ENCODE results near the gene UGT1A6.

UGT1A6 gene

DNA sequence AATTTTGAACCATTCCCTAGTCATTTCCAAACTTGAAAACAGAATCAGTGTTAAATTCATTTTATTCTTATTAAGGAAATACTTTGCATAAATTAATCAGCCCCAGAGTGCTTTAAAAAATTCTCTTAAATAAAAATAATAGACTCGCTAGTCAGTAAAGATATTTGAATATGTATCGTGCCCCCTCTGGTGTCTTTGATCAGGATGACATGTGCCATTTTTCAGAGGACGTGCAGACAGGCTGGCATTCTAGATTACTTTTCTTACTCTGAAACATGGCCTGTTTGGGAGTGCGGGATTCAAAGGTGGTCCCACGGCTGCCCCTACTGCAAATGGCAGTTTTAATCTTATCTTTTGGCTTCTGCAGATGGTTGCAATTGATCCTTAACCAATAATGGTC is 79.9 kb downstream of the UGT1A6 start:
- no peaks in the 10 kb centered on the region for H3K4me1 ChIP-seq (ENCODE audit: insufficient read depth, low read length)
- no peak overlapping the region for H3K9ac ChIP-seq (ENCODE audit: low read depth, low read length)
- H3K4me3 ChIP-seq (ENCODE audit: low read length): no peak overlapping the region
- 90% methylated on average over 5 of the region's 5 CpGs for WGBS
- H3K27me3 ChIP-seq (ENCODE audit: insufficient read depth, low read length): no peaks in the 10 kb centered on the region
- H3K36me3 ChIP-seq (ENCODE audit: insufficient read depth, low read length): no peaks in the 10 kb centered on the region
- H3K9me3 ChIP-seq (ENCODE audit: insufficient read depth, low read depth, low read length): no peaks in the 10 kb centered on the region
- H3K27ac ChIP-seq (ENCODE audit: low read depth, low read length): no peak overlapping the region

DNA sequence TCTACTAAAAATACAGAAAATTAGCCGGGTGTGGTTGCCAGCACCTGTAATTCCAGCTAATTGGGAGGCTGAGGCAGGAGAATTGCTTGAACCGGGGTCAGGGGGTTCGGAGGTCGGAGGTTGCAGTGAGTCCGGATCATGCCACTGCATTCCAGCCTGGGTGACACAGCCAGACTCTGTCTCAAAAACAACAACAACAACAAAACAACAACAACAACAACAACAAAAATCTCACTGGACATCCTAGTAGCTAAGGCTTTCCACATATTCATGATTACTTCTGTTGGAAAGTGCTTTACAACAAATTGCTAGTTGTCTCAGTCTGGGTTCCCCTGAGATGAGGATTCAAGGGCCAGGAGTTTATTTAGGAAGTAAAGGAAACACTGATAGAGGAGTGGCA is 81.2 kb downstream of the UGT1A6 start:
- no peak overlapping the region for H3K9ac ChIP-seq (ENCODE audit: low read depth, low read length)
- WGBS: 96% methylated on average over 5 of the region's 5 CpGs
- no peaks in the 10 kb centered on the region for H3K4me1 ChIP-seq (ENCODE audit: insufficient read depth, low read length)
- no peak overlapping the region for H3K27ac ChIP-seq (ENCODE audit: low read depth, low read length)
- no peak overlapping the region for H3K4me3 ChIP-seq (ENCODE audit: low read length)
- no peaks in the 10 kb centered on the region for H3K27me3 ChIP-seq (ENCODE audit: insufficient read depth, low read length)
- H3K9me3 ChIP-seq (ENCODE audit: insufficient read depth, low read depth, low read length): no peaks in the 10 kb centered on the region
- no peaks in the 10 kb centered on the region for H3K36me3 ChIP-seq (ENCODE audit: insufficient read depth, low read length)

DNA sequence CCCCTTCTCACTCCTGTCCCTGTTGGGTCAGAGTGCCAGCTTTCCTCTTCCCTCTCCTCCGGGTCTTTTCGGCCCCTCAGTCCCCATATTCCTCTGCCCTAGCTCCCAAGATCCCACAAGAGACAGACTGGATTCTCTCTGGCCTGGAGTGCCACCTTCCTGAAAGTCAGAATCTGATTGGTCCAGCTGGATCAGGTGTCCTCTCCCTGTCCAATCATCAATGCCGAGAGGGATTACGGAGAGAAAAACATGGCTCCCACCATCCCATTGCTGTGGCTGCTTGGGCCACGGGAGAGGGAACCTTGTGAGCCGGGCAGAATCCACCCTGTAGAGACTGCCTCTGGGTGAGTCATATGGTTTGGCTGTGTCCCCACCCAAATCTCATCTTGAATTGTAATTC is 82.7 kb downstream of the UGT1A6 start:
- Histone ChIP-seq H3K4me1 (ENCODE audit: insufficient read depth, low read length) (no peaks in the 10 kb centered on the region), H3K27me3 (ENCODE audit: insufficient read depth, low read length) (no peaks in the 10 kb centered on the region), H3K27ac (ENCODE audit: low read depth, low read length) (no peak overlapping the region), H3K36me3 (ENCODE audit: insufficient read depth, low read length) (no peaks in the 10 kb centered on the region), H3K9ac (ENCODE audit: low read depth, low read length) (no peak overlapping the region), H3K9me3 (ENCODE audit: insufficient read depth, low read depth, low read length) (no peaks in the 10 kb centered on the region), H3K4me3 (ENCODE audit: low read length) (no peak overlapping the region)
- WGBS: 95% methylated on average over 6 of the region's 6 CpGs

DNA sequence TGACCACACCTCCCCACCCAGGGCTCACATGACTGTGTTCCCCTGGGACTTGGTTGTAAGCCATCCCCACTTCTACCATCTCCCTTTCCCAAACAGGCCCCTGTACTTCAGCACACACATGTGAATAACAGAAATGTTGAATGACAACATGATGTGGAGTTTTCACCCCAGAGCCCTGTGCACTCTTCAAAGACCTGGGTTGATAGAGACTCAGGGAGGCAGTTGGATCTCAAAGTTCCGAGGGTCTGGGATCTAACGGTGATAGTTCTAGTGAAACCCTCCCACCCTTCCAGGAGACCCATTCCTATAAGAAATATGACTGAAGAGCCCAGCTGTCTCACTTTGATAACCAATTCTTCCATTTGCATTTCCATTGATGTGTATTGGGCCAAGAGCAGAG is 85.3 kb downstream of the UGT1A6 start, which contains the start of gene MROH2A:
MROH2A (plus strand) TSS at position 301 of the 400 bp plus-strand sequence. CDS start 1,029 bp downstream, outside the sequence.
- 91% methylated on average over 2 of the region's 2 CpGs for WGBS
- no peaks in the 10 kb centered on the region for H3K27me3 ChIP-seq (ENCODE audit: insufficient read depth, low read length)
- H3K4me1 ChIP-seq (ENCODE audit: insufficient read depth, low read length): no peaks in the 10 kb centered on the region
- no peaks in the 10 kb centered on the region for H3K36me3 ChIP-seq (ENCODE audit: insufficient read depth, low read length)
- no peak within 1 kb of the TSS for H3K4me3 ChIP-seq (ENCODE audit: low read length)
- no peak within 1 kb of the TSS for H3K27ac ChIP-seq (ENCODE audit: low read depth, low read length)
- H3K9ac ChIP-seq (ENCODE audit: low read depth, low read length): no peak within 1 kb of the TSS
- H3K9me3 ChIP-seq (ENCODE audit: insufficient read depth, low read depth, low read length): no peaks in the 10 kb centered on the region

DNA sequence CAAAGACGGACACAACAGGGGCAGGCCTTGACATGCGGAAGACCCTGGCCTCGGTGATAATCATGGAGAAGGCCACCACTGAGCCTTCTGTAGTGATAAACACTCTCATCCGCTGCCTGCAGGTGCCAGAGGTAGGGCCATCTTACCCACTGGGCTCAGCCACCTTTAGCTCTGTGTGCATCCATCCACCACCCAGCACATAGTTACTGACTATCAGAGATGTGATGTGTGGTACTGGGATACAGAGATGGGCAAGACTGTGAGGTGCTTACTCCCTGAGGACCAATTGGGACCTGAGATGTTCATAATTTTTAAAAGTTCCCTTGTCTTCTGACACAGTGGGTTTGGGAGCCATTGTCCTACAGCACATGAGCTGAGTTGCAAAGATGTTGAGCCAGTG is 87.0 kb downstream of the UGT1A6 start:
- H3K27me3 ChIP-seq (ENCODE audit: insufficient read depth, low read length): no peaks in the 10 kb centered on the region
- no peaks in the 10 kb centered on the region for H3K36me3 ChIP-seq (ENCODE audit: insufficient read depth, low read length)
- WGBS: 94% methylated on average over 4 of the region's 4 CpGs
- no peaks in the 10 kb centered on the region for H3K4me1 ChIP-seq (ENCODE audit: insufficient read depth, low read length)
- no peaks in the 10 kb centered on the region for H3K9me3 ChIP-seq (ENCODE audit: insufficient read depth, low read depth, low read length)
- no peak overlapping the region for H3K27ac ChIP-seq (ENCODE audit: low read depth, low read length)
- no peak overlapping the region for H3K9ac ChIP-seq (ENCODE audit: low read depth, low read length)
- no peak overlapping the region for H3K4me3 ChIP-seq (ENCODE audit: low read length)

DNA sequence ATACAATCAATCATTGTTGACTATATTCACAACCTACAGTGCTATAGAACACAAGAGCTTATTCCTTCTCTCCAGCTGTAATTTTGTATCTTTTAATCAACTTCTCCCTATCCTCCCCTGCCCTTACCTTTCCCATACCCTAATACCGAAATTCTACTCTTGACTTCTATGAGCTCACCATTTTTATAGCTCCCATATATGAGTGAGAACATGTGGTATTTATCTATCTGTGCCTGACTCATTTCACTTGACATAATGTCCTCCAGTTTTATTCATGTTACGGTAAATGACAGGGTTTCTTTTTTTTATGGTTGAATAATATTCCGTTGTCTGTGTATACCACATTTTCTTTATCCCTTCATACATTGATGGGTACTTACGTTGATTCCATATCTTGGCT is 88.1 kb downstream of the UGT1A6 start:
- Histone ChIP-seq H3K9ac (ENCODE audit: low read depth, low read length) (no peak overlapping the region), H3K27ac (ENCODE audit: low read depth, low read length) (no peak overlapping the region), H3K36me3 (ENCODE audit: insufficient read depth, low read length) (no peaks in the 10 kb centered on the region), H3K27me3 (ENCODE audit: insufficient read depth, low read length) (no peaks in the 10 kb centered on the region), H3K9me3 (ENCODE audit: insufficient read depth, low read depth, low read length) (no peaks in the 10 kb centered on the region), H3K4me3 (ENCODE audit: low read length) (no peak overlapping the region), H3K4me1 (ENCODE audit: insufficient read depth, low read length) (no peaks in the 10 kb centered on the region)
- WGBS: 100% methylated on average over 1 of the region's 4 CpGs

DNA sequence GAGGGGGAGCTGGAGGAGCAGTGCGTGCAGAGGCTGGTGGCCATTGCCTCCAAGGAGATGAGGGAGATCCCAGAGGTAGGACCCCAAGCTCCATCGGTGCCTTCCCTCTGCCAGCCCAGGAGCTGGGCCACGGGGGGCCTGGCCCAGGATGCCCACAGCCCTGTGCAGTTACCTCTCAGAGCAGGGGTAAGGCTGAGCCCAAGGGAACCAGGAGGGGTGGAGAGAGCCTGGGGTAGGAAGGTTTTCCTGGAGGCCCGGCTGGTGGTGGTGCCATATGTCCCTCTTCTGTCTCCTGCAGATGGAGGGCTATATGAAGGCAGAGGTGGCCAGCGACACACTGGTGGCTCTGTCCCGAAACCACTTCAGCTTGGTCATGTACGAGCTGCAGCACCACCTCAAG is 96.9 kb downstream of the UGT1A6 start:
- no peaks in the 10 kb centered on the region for H3K4me1 ChIP-seq (ENCODE audit: insufficient read depth, low read length)
- H3K27ac ChIP-seq (ENCODE audit: low read depth, low read length): no peak overlapping the region
- no peak overlapping the region for H3K9ac ChIP-seq (ENCODE audit: low read depth, low read length)
- H3K27me3 ChIP-seq (ENCODE audit: insufficient read depth, low read length): no peaks in the 10 kb centered on the region
- 94% methylated on average over 7 of the region's 7 CpGs for WGBS
- H3K9me3 ChIP-seq (ENCODE audit: insufficient read depth, low read depth, low read length): no peaks in the 10 kb centered on the region
- H3K4me3 ChIP-seq (ENCODE audit: low read length): no peak overlapping the region
- no peaks in the 10 kb centered on the region for H3K36me3 ChIP-seq (ENCODE audit: insufficient read depth, low read length)

DNA sequence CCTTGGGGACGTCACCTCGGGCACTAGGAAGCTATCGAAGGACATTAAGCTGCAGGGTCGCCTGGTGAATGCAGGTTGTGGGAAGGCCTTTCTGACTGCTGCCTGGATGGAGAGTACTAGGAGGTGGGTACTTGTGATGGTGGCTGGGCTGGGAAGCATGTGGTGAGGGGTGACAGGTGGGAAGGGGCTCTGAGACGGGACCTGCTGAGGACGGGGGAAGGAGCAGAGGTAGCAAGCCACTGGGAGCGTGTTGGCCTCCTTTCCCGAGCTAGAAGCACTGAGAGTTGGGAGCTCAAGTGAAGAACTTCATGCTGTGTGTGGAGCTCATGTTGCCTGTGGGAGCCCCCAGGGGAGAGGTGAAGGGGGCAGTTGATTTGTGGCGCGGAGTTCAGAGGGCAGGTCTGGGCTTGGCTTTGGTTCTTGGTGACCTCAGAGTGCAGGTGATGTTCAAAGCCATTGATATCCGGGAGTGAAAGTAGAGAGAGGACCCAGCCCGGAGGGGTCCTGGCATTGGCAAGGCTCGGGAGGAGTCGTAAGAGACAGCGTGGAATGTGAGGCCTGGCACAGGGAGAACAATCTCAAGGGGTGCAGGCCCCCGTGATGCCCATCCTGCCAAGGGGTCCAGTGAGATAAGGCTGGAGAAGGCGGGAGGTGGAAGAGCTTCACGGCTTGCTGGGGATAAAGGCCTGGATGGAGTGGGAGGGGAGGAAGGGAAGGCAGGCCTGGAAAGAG is 98.6 kb downstream of the UGT1A6 start:
- H3K27me3 ChIP-seq (ENCODE audit: insufficient read depth, low read length): no peaks in the 10 kb centered on the region
- no peak overlapping the region for H3K9ac ChIP-seq (ENCODE audit: low read depth, low read length)
- H3K36me3 ChIP-seq (ENCODE audit: insufficient read depth, low read length): no peaks in the 10 kb centered on the region
- H3K4me1 ChIP-seq (ENCODE audit: insufficient read depth, low read length): no peaks in the 10 kb centered on the region
- no peak overlapping the region for H3K4me3 ChIP-seq (ENCODE audit: low read length)
- 92% methylated on average over 18 of the region's 18 CpGs for WGBS
- no peak overlapping the region for H3K27ac ChIP-seq (ENCODE audit: low read depth, low read length)
- no peaks in the 10 kb centered on the region for H3K9me3 ChIP-seq (ENCODE audit: insufficient read depth, low read depth, low read length)

DNA sequence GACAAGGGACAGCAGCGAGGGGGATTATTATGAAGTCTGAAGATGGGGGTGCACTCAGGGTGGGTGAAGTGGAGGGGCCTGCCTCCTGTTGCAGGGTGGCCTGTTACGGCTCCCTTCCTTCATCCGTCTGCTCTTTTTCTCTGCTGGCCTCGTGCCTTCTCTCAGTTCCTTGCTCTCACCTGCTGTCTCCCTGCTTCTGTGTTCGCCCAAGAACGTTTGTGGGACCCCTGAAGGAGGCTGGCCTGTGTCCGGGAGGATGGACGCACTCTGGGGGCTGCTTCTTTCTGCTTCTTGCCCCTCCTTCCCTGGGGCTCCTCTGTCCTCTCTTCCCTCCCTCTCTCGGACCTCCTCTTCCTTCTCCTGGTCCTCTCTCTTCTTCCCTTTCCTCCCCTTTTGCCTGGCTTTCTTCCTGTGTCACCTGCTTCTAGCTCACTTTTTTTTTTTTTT is 99.2 kb downstream of the UGT1A6 start:
- Histone ChIP-seq H3K4me3 (ENCODE audit: low read length) (no peak overlapping the region), H3K9ac (ENCODE audit: low read depth, low read length) (no peak overlapping the region), H3K9me3 (ENCODE audit: insufficient read depth, low read depth, low read length) (no peaks in the 10 kb centered on the region), H3K27ac (ENCODE audit: low read depth, low read length) (no peak overlapping the region), H3K27me3 (ENCODE audit: insufficient read depth, low read length) (no peaks in the 10 kb centered on the region), H3K4me1 (ENCODE audit: insufficient read depth, low read length) (no peaks in the 10 kb centered on the region), H3K36me3 (ENCODE audit: insufficient read depth, low read length) (no peaks in the 10 kb centered on the region)
- WGBS: 94% methylated on average over 9 of the region's 9 CpGs

DNA sequence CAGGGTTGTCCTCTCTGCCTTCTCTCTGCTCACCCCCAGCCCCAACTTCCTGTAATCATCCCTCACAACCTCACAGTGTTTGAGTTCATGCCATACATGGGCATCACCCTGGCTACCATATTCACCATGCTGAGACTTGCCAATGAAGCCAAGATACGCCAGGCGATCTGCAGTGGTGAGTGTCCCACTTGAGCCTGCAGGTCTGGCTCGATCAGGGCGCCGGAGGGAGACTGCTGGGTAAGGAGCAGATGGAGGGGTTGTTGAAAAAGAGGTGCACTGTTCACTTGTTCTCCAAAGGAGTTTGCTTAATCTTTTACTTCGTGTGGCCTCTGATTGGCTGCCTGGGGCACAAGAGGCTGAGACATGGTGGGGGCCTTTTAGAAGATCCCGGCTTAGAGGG is 100.0 kb downstream of the UGT1A6 start:
- WGBS: 93% methylated on average over 7 of the region's 7 CpGs
- Histone ChIP-seq H3K4me1 (ENCODE audit: insufficient read depth, low read length) (no peaks in the 10 kb centered on the region), H3K9ac (ENCODE audit: low read depth, low read length) (no peak overlapping the region), H3K36me3 (ENCODE audit: insufficient read depth, low read length) (no peaks in the 10 kb centered on the region), H3K4me3 (ENCODE audit: low read length) (no peak overlapping the region), H3K9me3 (ENCODE audit: insufficient read depth, low read depth, low read length) (no peaks in the 10 kb centered on the region), H3K27ac (ENCODE audit: low read depth, low read length) (no peak overlapping the region), H3K27me3 (ENCODE audit: insufficient read depth, low read length) (no peaks in the 10 kb centered on the region)

DNA sequence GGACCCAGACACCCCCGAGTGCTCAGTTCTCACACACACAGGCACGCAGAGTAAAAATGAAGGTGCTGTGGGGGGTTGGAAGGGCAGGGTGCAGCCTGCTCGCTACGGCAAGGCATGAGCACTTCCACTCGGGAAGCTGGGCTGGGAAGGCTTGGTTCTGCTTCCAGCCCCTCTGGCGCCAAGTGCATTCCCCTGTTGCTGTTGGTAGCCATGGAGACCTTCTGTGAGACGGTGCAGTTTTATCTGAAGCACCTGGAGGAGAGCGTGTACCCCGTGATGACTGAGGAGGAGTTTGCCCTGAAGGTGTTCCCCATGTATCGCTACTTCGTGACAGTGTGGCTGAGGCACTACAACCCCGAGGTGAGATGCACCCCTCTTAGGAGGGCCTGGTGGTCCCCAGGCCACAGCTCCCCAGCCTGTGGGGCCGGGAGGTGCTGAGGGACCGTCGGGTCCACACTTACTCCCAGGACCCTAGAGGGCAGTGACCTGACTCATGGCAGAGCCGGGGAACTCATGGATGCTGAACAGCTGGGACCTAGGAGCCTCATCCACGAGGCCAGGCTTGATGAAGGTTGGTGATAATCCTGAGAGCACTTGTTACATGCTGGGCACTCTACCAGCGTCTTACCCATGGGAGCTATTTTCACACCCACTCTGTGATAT is 100.9 kb downstream of the UGT1A6 start:
- H3K36me3 ChIP-seq (ENCODE audit: insufficient read depth, low read length): no peaks in the 10 kb centered on the region
- WGBS: 95% methylated on average over 18 of the region's 18 CpGs
- no peaks in the 10 kb centered on the region for H3K4me1 ChIP-seq (ENCODE audit: insufficient read depth, low read length)
- H3K27me3 ChIP-seq (ENCODE audit: insufficient read depth, low read length): no peaks in the 10 kb centered on the region
- H3K9me3 ChIP-seq (ENCODE audit: insufficient read depth, low read depth, low read length): no peaks in the 10 kb centered on the region
- H3K9ac ChIP-seq (ENCODE audit: low read depth, low read length): no peak overlapping the region
- H3K27ac ChIP-seq (ENCODE audit: low read depth, low read length): no peak overlapping the region
- no peak overlapping the region for H3K4me3 ChIP-seq (ENCODE audit: low read length)

All from HUES64 (cell line).